OCI-LY1 (cell line): ENCODE measurements around the gene IL21R.

Source experiments
- H2AFZ ChIP-seq: fragments of 200-600 bp; sonication (generic), shearing (Covaris generic); 2 replicates; pipeline ENCODE4 v1.6.0; 2014; ENCODE audit warnings: antibody characterized with exemption, mild to moderate bottlenecking, low read length
- H3F3A ChIP-seq: fragments of 200-600 bp; sonication (generic), shearing (Covaris generic); 2 replicates; pipeline ENCODE4 v1.6.0; 2014; ENCODE audit warnings: mild to moderate bottlenecking, antibody characterized with exemption, low read length, moderate library complexity; ENCODE audit not compliant: insufficient read depth
- H3K27ac ChIP-seq: fragments of 200-600 bp; sonication (generic); 2 replicates; pipeline ENCODE4 v1.5.1; 2014; ENCODE audit warnings: low read length, mixed run types, mild to moderate bottlenecking, low read depth; ENCODE audit not compliant: poor library complexity, severe bottlenecking
- H3K27me3 ChIP-seq: fragments of 200-600 bp; sonication (generic); 2 replicates; pipeline ENCODE4 v1.6.0; 2014; ENCODE audit warnings: antibody characterized with exemption, mild to moderate bottlenecking, low read length, moderate library complexity; ENCODE audit not compliant: insufficient read depth
- H3K36me3 ChIP-seq: fragments of 200-600 bp; sonication (generic); 2 replicates; pipeline ENCODE4 v1.6.1; 2014; ENCODE audit warnings: mild to moderate bottlenecking, antibody characterized with exemption, low read length, moderate library complexity, mixed read lengths; ENCODE audit not compliant: insufficient read depth
- H3K4me1 ChIP-seq: fragments of 200-600 bp; sonication (generic); 2 replicates; pipeline ENCODE4 v1.5.1; 2014; ENCODE audit warnings: mild to moderate bottlenecking, low read length, moderate library complexity; ENCODE audit not compliant: insufficient read depth, severe bottlenecking
- H3K4me2 ChIP-seq: fragments of 200-600 bp; sonication (generic), shearing (Covaris generic); 2 replicates; pipeline ENCODE4 v1.6.1; 2014; ENCODE audit warnings: low read length
- H3K4me3 ChIP-seq: fragments of 200-600 bp; sonication (generic); 2 replicates; pipeline ENCODE4 v1.5.1; 2014; ENCODE audit warnings: low read length, low read depth, mild to moderate bottlenecking, mixed read lengths; ENCODE audit not compliant: poor library complexity, severe bottlenecking
- H3K79me2 ChIP-seq: fragments of 200-600 bp; shearing (Covaris generic); 2 replicates; pipeline ENCODE4 v1.6.1; 2016; ENCODE audit warnings: mixed run types, low read length, mixed read lengths; ENCODE audit not compliant: insufficient read depth
- H3K9ac ChIP-seq: fragments of 200-600 bp; sonication (generic), shearing (Covaris generic); 2 replicates; pipeline ENCODE4 v1.6.1; 2014; ENCODE audit warnings: mild to moderate bottlenecking, low read length, mixed read lengths
- H3K9me2 ChIP-seq: fragments of 200-600 bp; sonication (generic), shearing (Covaris generic); 2 replicates; pipeline ENCODE4 v1.6.1; 2014; ENCODE audit warnings: low read depth, mild to moderate bottlenecking, low read length, mixed read lengths
- H3K9me3 ChIP-seq: fragments of 200-600 bp; shearing (Covaris generic); 2 replicates; pipeline ENCODE4 v1.6.1; 2014; ENCODE audit warnings: low read length, mixed read lengths
- H4K20me1 ChIP-seq: fragments of 200-600 bp; sonication (generic), shearing (Covaris generic); 2 replicates; pipeline ENCODE4 v1.6.0; 2016; ENCODE audit warnings: mild to moderate bottlenecking, low read length; ENCODE audit not compliant: insufficient read depth
- CTCF ChIP-seq: fragments of 200-600 bp; sonication (generic), shearing (Covaris generic); IDR thresholded peaks from 2 replicates; pipeline ENCODE4 v1.5.1; 2017; ENCODE audit warnings: mild to moderate bottlenecking, antibody characterized with exemption, low read length, moderate library complexity, mixed read lengths
- EZH2 ChIP-seq: fragments of 200-600 bp; sonication (generic), shearing (Covaris generic); IDR thresholded peaks from 2 replicates; pipeline ENCODE4 v1.8.0; 2017; ENCODE audit warnings: borderline replicate concordance, mixed run types, mild to moderate bottlenecking, antibody characterized with exemption, low read length, moderate library complexity, mixed read lengths

The IL21R gene

GRCh38 chr16:27381974-27382855, 19.8 kb upstream of the IL21R start:
- TF ChIP-seq EZH2 (no peak), CTCF (no peak)
- H3K4me3 ChIP-seq, result no peak overlapping the region
- no peak overlapping the region for H3K27ac ChIP-seq
- no peak overlapping the region for H2AFZ ChIP-seq
- no peaks in the 10 kb centered on the region for H3K79me2 ChIP-seq
- H4K20me1 ChIP-seq, result no peaks in the 10 kb centered on the region
- peaks cover 14% of the 10 kb centered on the region; the same call in 1 of the 2 replicates for H3K27me3 ChIP-seq
- no peaks in the 10 kb centered on the region for H3K36me3 ChIP-seq
- H3K9me2 ChIP-seq, result no peaks in the 10 kb centered on the region
- no peaks in the 10 kb centered on the region for H3F3A ChIP-seq
- H3K9ac ChIP-seq, result no peak overlapping the region
- peaks cover 14% of the 10 kb centered on the region for H3K9me3 ChIP-seq
- H3K4me2 ChIP-seq, result no peak overlapping the region
- peaks cover 10% of the 10 kb centered on the region for H3K4me1 ChIP-seq

- H2AFZ ChIP-seq, result no peak overlapping the region
- no peak overlapping the region for H3K4me2 ChIP-seq
- H3F3A ChIP-seq, result no peaks in the 10 kb centered on the region
- H3K4me1 ChIP-seq, result no peaks in the 10 kb centered on the region
- no peak overlapping the region for H3K9ac ChIP-seq
- no peaks in the 10 kb centered on the region for H3K9me2 ChIP-seq
- peaks cover 14% of the 10 kb centered on the region for H3K9me3 ChIP-seq
- no peak overlapping the region for H3K27ac ChIP-seq
- H3K4me3 ChIP-seq, result no peak overlapping the region
- TF ChIP-seq CTCF (no peak), EZH2 (no peak)
- no peaks in the 10 kb centered on the region for H4K20me1 ChIP-seq
- H3K79me2 ChIP-seq, result no peaks in the 10 kb centered on the region
- peaks cover 13% of the 10 kb centered on the region; the same call in 1 of the 2 replicates for H3K27me3 ChIP-seq
- H3K36me3 ChIP-seq, result no peaks in the 10 kb centered on the region
These were observed 18.3 kb upstream of the IL21R start for GRCh38 chr16:27383556-27384243.

- TF ChIP-seq CTCF (no peak), EZH2 (no peak)
- Histone ChIP-seq H3K4me3 (no peak overlapping the region), H2AFZ (no peak overlapping the region), H3K9me2 (no peaks in the 10 kb centered on the region), H3K4me1 (no peaks in the 10 kb centered on the region), H3K9ac (no peak overlapping the region), H3K27me3 (peaks cover 8% of the 10 kb centered on the region; the same call in 1 of the 2 replicates), H4K20me1 (no peaks in the 10 kb centered on the region), H3K79me2 (no peaks in the 10 kb centered on the region), H3K9me3 (peaks cover 20% of the 10 kb centered on the region), H3F3A (no peaks in the 10 kb centered on the region), H3K4me2 (no peak overlapping the region), H3K27ac (no peak overlapping the region), H3K36me3 (no peaks in the 10 kb centered on the region)
These were observed 17.5 kb upstream of the IL21R start for GRCh38 chr16:27384425-27384824.
